K562 (cell line): Measurements from ENCODE around the gene NKIRAS2. TPM values are rescaled to one million over a fixed set of nuclear protein-coding genes. Genes with fewer than 3 reads are reported as not detected.

Experiments used
- ATAC-seq: fragments of 200-7000 bp; cut with Tn5 transposase; 3 replicates; pipeline ENCODE4 v1.9.1; 2020; ENCODE audit warnings: moderate library complexity
- BruUV-seq: library from RNA; stranded (reverse); fragments of 400-500 nt; replicated peaks from 2 replicates; lab custom pipeline; 2021; lab: Mats Ljungman, UMichigan
- CTCF ChIA-PET: fragments of 300-600 bp; formaldehyde crosslinking; extraction: SDS; loops from one replicate; lab custom pipeline; 2021; ENCODE audit warnings: low intra/inter-chr PET ratio; lab: Yijun Ruan, JAX
- POLR2A ChIA-PET: fragments of 300-600, 350-650 bp; sonication (Branson Sonifier 250); formaldehyde crosslinking; extraction: SDS; loops from one replicate; lab custom pipeline; 2021; ENCODE audit warnings: antibody characterized with exemption, inconsistent platforms; lab: Yijun Ruan, JAX
- DNase-seq, 4 experiments: peaks; one replicate each; pipeline versions ENCODE4 v3.0.0 to v3.0.0-alpha.2; 2011 to 2018; ENCODE audit warnings: low spot score in 3 of 4, mixed read lengths in 3 of 4; ENCODE audit errors: extremely low read depth in 1 of 4
- FAIRE-seq: peaks from 2 replicates; lab custom pipeline; 2011; peaks lifted over from hg19 to GRCh38; lab: Jason Lieb, UNC
- H2AFZ ChIP-seq: 2 replicates; pipeline ENCODE4 v1.6.0; 2011; ENCODE audit warnings: low read depth, low read length, control low read depth, inconsistent platforms
- H3K27ac ChIP-seq: fragments of 200-600 bp; 3 replicates; pipeline ENCODE4 v1.8.0; 2011; ENCODE audit warnings: low read depth, mild to moderate bottlenecking, control low read depth, inconsistent platforms, low read length, moderate library complexity, mixed read lengths; ENCODE audit errors: extremely low read depth
- H3K27me3 ChIP-seq, 2 experiments: fragments of 300-600 bp in 1 of 2; 2 replicates in 1 of 2; 3 replicates in 1 of 2; pipeline versions ENCODE4 v1.6.0 to v1.8.0; 2011; ENCODE audit warnings: inconsistent platforms in 2 of 2, low read length in 2 of 2, mild to moderate bottlenecking in 1 of 2, mixed read lengths in 1 of 2, moderate library complexity in 1 of 2; ENCODE audit not compliant: control insufficient read depth in 2 of 2, insufficient read depth in 2 of 2
- H3K36me3 ChIP-seq: fragments of 300-600 bp; 3 replicates; pipeline ENCODE4 v1.8.0; 2011; ENCODE audit warnings: mild to moderate bottlenecking, low read length, inconsistent platforms; ENCODE audit not compliant: control insufficient read depth, insufficient read depth
- H3K4me1 ChIP-seq, 2 experiments: fragments of 200-600 bp in 1 of 2; replicated peaks in 1 of 2; 2 replicates in 1 of 2; 3 replicates in 1 of 2; pipeline versions ENCODE4 v1.5.1 to v1.8.0; 2011; ENCODE audit warnings: inconsistent platforms in 2 of 2, low read length in 2 of 2, mild to moderate bottlenecking in 1 of 2, mixed read lengths in 1 of 2, moderate library complexity in 1 of 2; ENCODE audit not compliant: control insufficient read depth in 2 of 2, insufficient read depth in 2 of 2
- H3K4me2 ChIP-seq: 2 replicates; pipeline ENCODE4 v1.6.1; 2011; ENCODE audit warnings: low read length, control low read depth, inconsistent platforms, mixed read lengths; ENCODE audit not compliant: insufficient read depth
- H3K4me3 ChIP-seq: fragments of 200-600 bp; sonication (generic), shearing (Covaris generic); 2 replicates; pipeline ENCODE4 v1.5.1; 2016; ENCODE audit warnings: control low read depth, inconsistent platforms
- H3K79me2 ChIP-seq: fragments of 200-600 bp; 3 replicates; pipeline ENCODE4 v1.8.0; 2011; ENCODE audit warnings: low read length, inconsistent platforms; ENCODE audit not compliant: control insufficient read depth, insufficient read depth
- H3K9ac ChIP-seq, 2 experiments: 2 replicates each; pipeline versions ENCODE4 v1.6.0 to v1.6.1; 2011; ENCODE audit warnings: low read depth in 2 of 2, low read length in 2 of 2, control low read depth in 1 of 2, inconsistent platforms in 1 of 2, mild to moderate bottlenecking in 1 of 2, mixed read lengths in 1 of 2; ENCODE audit not compliant: insufficient read depth in 1 of 2
- H3K9me1 ChIP-seq: one replicate; pipeline ENCODE4 v1.6.0; 2011; ENCODE audit warnings: inconsistent platforms, mild to moderate bottlenecking, low read length, moderate library complexity; ENCODE audit not compliant: control insufficient read depth, insufficient read depth
- H3K9me3 ChIP-seq: replicated peaks from 2 replicates; pipeline ENCODE4 v1.5.1; 2011; ENCODE audit warnings: low read depth, low read length, inconsistent platforms; ENCODE audit not compliant: control insufficient read depth, insufficient read depth
- H4K20me1 ChIP-seq: replicated peaks from 2 replicates; pipeline ENCODE4 v1.6.1; 2011; ENCODE audit warnings: low read length, inconsistent platforms, mixed read lengths; ENCODE audit not compliant: control insufficient read depth, insufficient read depth
- ARID2 ChIP-seq: fragments of 450-650 bp; IDR thresholded peaks from 2 replicates; pipeline ENCODE4 v1.6.1; 2017; ENCODE audit warnings: antibody characterized with exemption, mild to moderate bottlenecking
- ASH1L ChIP-seq: fragments of 450-650 bp; IDR thresholded peaks from 2 replicates; pipeline ENCODE4 v1.6.1; 2018; ENCODE audit warnings: borderline replicate concordance, mild to moderate bottlenecking, low read depth; ENCODE audit not compliant: partially characterized antibody
- CBFA2T2 ChIP-seq: fragments of 450-650 bp; conservative IDR thresholded peaks from 2 replicates; pipeline ENCODE4 v1.6.1; 2017; ENCODE audit warnings: mild to moderate bottlenecking
- FOXP4 ChIP-seq: sonication (generic); formaldehyde crosslinking; IDR thresholded peaks from 2 replicates; pipeline ENCODE4 v1.8.0; 2022; ENCODE audit warnings: mild to moderate bottlenecking, missing genetic modification reagents, borderline replicate concordance
- HEY1 ChIP-seq: fragments of 250-450 bp; sonication (Bioruptor Pico); IDR thresholded peaks from 2 replicates; pipeline ENCODE4 v1.5.0; 2020; ENCODE audit warnings: mild to moderate bottlenecking, moderate library complexity, borderline replicate concordance
- HNRNPUL1 ChIP-seq: fragments of 200-400 bp; formaldehyde crosslinking; IDR thresholded peaks from 2 replicates; pipeline ENCODE4 v1.6.1; 2017; ENCODE audit warnings: low read length
- MAZ ChIP-seq, 2 experiments: fragments of 450-650 bp in 1 of 2; sonication (generic) in 1 of 2; formaldehyde crosslinking; IDR thresholded peaks in 1 of 2; conservative IDR thresholded peaks in 1 of 2; 2 replicates each; pipeline versions ENCODE4 v1.4.0 to v1.5.0; 2020; ENCODE audit warnings: mild to moderate bottlenecking in 1 of 2, missing genetic modification reagents in 1 of 2
- NFYB ChIP-seq: IDR thresholded peaks from 2 replicates; pipeline ENCODE4 v1.6.1; 2011; ENCODE audit warnings: mild to moderate bottlenecking, moderate library complexity; ENCODE audit not compliant: insufficient read length; ENCODE audit errors: extremely low read depth
- PML ChIP-seq: IDR thresholded peaks from 2 replicates; pipeline ENCODE4 v1.6.1; 2012; ENCODE audit warnings: low read length, inconsistent platforms
- RB1 ChIP-seq: fragments of 450-650 bp; IDR thresholded peaks from 2 replicates; pipeline ENCODE4 v1.6.1; 2017; ENCODE audit warnings: low read depth, mild to moderate bottlenecking
- RBM25 ChIP-seq: fragments of 200-400 bp; formaldehyde crosslinking; IDR thresholded peaks from 2 replicates; pipeline ENCODE4 v1.6.1; 2018; ENCODE audit warnings: low read length, low read depth, moderate library complexity; ENCODE audit not compliant: severe bottlenecking
- RFX1 ChIP-seq: fragments of 450-650 bp; IDR thresholded peaks from 2 replicates; pipeline ENCODE4 v1.6.1; 2016; ENCODE audit warnings: mild to moderate bottlenecking, moderate library complexity
- RUNX1 ChIP-seq: sonication (generic); IDR thresholded peaks from 2 replicates; pipeline ENCODE4 v1.6.1; 2016; ENCODE audit warnings: antibody characterized with exemption, low read depth
- SNRNP70 ChIP-seq: fragments of 200-400 bp; formaldehyde crosslinking; optimal IDR thresholded peaks from 2 replicates; pipeline ENCODE3; 2017; ENCODE audit warnings: low read depth, low read length
- STAT5A ChIP-seq: IDR thresholded peaks from 2 replicates; pipeline ENCODE4 v1.6.1; 2012; ENCODE audit warnings: low read length, inconsistent platforms, borderline replicate concordance
- WGBS: fragments of 100-300 bp; shearing (Covaris generic); methylation state at CpG from one replicate; pipeline ENCODE4 v1.1.6; 2016; ENCODE audit warnings: low coverage, mixed read lengths; ENCODE audit not compliant: insufficient coverage; ENCODE audit errors: missing lambda C conversion rate; 5-methylcytosine and 5-hydroxymethylcytosine counted together
- in situ Hi-C: fragments of 300-500 bp; cut with MboI; formaldehyde crosslinking; loops from 4 replicates; pipeline ENCODE4 v1.15.0; 2018; ENCODE audit warnings: inconsistent platforms, mixed read lengths
- intact Hi-C: fragments of 100-400 bp; cut with micrococcal nuclease; formaldehyde crosslinking; loops from 2 replicates; pipeline ENCODE4 v1.14.2; 2022
- polyA plus RNA-seq, 8 experiments: library from polyadenylated mRNA; depleted of rRNA in 4 of 8; stranded (reverse) in 5 of 8; unstranded in 3 of 8; fragments of >200 nt; fragmentation: Nextera tagmentation in 2 of 8; fragmentation: Illumina TruSeq in 1 of 8; extraction: Ambion mirVana in 2 of 8; extraction: Trizol in 1 of 8; gene quantifications; 2 replicates each; pipeline versions ENCODE4 v1.2.1 to v1.2.3, GENCODE V29; 2011 to 2014; ENCODE audit warnings: inconsistent platforms in 1 of 8, missing spikeins in 1 of 8
- total RNA-seq, 7 experiments: library from RNA; depleted of rRNA in 6 of 7; stranded (reverse); fragments of >200 nt in 6 of 7; fragmentation: Illumina TruSeq in 2 of 7; extraction: Trizol in 2 of 7; gene quantifications; 2 replicates each; pipeline versions ENCODE4 v1.2.1 to v1.2.3, GENCODE V29; 2011 to 2021; ENCODE audit warnings: low replicate concordance in 1 of 7
- TF ChIP-seq, protein P1 (sequence below): fragments of 450-650 bp; IDR thresholded peaks from 2 replicates; pipeline ENCODE4 v1.6.1; 2016

The NKIRAS2 gene
- total and polyA plus RNA-seq, 9 of the 15 experiments (the other 6 are each of a cell fraction or from before 2014, with no cell fraction given): 10.1 to 65.5 (median 29.8) TPM

- ATAC-seq (peak; percentile 73), DNase-seq (peak; percentile 58 to 95 (median 92)), FAIRE-seq (peak; percentile 60)
- POLR2A ChIA-PET: interaction anchor here (0.8 to 1.0 kb wide), 2 partner anchors 18 to 22 kb away, joined by 3 read pairs; no protein-coding TSS in a partner anchor
- no peaks in the 10 kb centered on the region for H3K9me1 ChIP-seq
- H3K9me3 ChIP-seq: no peaks in the 10 kb centered on the region
- H3K27ac ChIP-seq: peak overlapping the region; percentile 29; the same call in 2 of the 3 replicates
- H3K79me2 ChIP-seq: peaks cover 98% of the 10 kb centered on the region
- intact Hi-C loops: no loop called here
- WGBS: 89% methylated on average over 3 of the region's 3 CpGs
- no peaks in the 10 kb centered on the region for H3K27me3 ChIP-seq
- in situ Hi-C loops: no loop called here
- H3K4me2 ChIP-seq: no peak overlapping the region
- BruUV-seq: no TSS peak
- H3K9ac ChIP-seq: peak overlapping the region in 1 of 2 experiments; percentile 2; a peak in 1 of 4 replicates
- H3K36me3 ChIP-seq: peaks cover 60% of the 10 kb centered on the region
- peaks cover 5 to 24% of the 10 kb centered on the region in 2 experiments; a peak in 3 of 5 replicates for H3K4me1 ChIP-seq
- peaks cover 22% of the 10 kb centered on the region for H4K20me1 ChIP-seq
- H3K4me3 ChIP-seq: no peak overlapping the region
- no peak overlapping the region for H2AFZ ChIP-seq
- no peak for TF ChIP-seq MAZ (CRISPR knock-in tag; conservative IDR thresholded peaks at IDR 0.05 in 1 of 2, IDR thresholded peaks at IDR 0.05 in 1 of 2)
- no peak for TF ChIP-seq STAT5A
- TF ChIP-seq HEY1: no peak
- no peak for TF ChIP-seq HNRNPUL1
- no peak for TF ChIP-seq FOXP4 (CRISPR knock-in tag)
- TF ChIP-seq CBFA2T2: no peak
- TF ChIP-seq, protein P1, sequence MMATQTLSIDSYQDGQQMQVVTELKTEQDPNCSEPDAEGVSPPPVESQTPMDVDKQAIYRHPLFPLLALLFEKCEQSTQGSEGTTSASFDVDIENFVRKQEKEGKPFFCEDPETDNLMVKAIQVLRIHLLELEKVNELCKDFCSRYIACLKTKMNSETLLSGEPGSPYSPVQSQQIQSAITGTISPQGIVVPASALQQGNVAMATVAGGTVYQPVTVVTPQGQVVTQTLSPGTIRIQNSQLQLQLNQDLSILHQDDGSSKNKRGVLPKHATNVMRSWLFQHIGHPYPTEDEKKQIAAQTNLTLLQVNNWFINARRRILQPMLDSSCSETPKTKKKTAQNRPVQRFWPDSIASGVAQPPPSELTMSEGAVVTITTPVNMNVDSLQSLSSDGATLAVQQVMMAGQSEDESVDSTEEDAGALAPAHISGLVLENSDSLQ: peak; percentile 41; the same call in 1 of the 2 replicates
- peak; percentile 18 for TF ChIP-seq RBM25
- TF ChIP-seq SNRNP70: no peak
- TF ChIP-seq NFYB: peak; percentile 33
- no peak for TF ChIP-seq ARID2
- TF ChIP-seq ASH1L: peak; percentile 52
- TF ChIP-seq RFX1: peak; percentile 20; the same call in 1 of the 2 replicates
- no peak for TF ChIP-seq RUNX1
- TF ChIP-seq RB1: no peak
- no peak for TF ChIP-seq PML
- TF ChIP-seq, all 486 proteins: peak for 5
- CTCF ChIA-PET: no interaction called here
Observed at GRCh38 chr17:42010898-42011516, 8.9 kb upstream of the NKIRAS2 start.
